GM19397 (cell line): ENCODE results near the gene IL37.

Experiments
- ATAC-seq: cut with Tn5 transposase; IDR thresholded peaks from one replicate; pipeline ENCODE4 v1.9.1; 2021; ENCODE audit warnings: mild to moderate bottlenecking, moderate library complexity; ENCODE audit not compliant: unreplicated experiment

Gene IL37

DNA sequence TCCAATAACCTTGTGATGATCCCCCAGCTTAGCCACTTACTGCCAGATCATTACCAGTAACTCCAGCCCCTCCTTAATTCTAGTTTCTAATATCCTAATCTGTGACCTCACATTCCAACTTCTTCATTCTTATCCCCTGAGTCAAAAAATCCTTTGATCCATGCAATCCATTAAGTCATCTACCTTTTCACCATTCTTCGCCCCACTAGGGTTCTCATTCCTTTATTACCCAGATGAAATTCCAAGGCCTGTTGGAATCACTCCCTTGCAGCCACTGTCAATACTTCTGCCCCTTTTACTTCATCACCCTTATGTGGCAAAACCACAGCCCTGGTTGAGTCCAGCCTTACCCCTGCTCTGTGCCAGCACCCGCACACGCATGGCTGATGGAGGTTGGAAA is 46.5 kb downstream of the IL37 start:
- no peak for ATAC-seq

DNA sequence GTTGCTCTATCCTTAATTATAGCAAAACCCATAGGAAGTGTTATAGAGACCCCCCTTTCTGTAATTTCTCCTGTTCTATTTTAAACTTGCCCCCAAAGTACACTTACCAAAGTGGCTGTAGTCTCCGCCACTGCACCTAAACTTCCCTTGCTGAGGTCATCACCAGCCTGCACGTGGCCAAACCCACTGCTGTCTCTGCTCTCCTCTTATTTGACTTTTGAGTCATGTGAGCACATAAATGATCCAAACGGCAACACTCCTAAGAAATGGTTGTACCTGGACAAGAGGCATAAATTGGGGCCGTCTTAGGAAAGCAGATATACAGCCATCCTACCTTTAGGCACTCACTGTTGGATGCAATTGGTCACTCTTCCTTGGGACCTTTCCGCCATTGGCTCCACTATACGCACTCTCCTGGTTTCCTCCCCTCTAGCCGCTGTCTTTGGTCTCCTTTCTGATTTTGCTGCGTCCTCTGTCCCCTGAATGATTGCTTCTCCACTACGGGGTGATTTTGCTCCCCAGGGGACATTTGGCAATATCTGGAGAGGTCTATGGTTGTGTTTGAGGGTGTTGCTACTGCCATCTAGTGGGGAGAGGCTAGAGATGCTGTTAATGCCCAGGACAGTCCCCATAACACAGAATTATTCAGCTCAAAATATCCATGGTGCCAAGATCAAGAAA is 47.6 kb downstream of the IL37 start:
- ATAC-seq: no peak

DNA sequence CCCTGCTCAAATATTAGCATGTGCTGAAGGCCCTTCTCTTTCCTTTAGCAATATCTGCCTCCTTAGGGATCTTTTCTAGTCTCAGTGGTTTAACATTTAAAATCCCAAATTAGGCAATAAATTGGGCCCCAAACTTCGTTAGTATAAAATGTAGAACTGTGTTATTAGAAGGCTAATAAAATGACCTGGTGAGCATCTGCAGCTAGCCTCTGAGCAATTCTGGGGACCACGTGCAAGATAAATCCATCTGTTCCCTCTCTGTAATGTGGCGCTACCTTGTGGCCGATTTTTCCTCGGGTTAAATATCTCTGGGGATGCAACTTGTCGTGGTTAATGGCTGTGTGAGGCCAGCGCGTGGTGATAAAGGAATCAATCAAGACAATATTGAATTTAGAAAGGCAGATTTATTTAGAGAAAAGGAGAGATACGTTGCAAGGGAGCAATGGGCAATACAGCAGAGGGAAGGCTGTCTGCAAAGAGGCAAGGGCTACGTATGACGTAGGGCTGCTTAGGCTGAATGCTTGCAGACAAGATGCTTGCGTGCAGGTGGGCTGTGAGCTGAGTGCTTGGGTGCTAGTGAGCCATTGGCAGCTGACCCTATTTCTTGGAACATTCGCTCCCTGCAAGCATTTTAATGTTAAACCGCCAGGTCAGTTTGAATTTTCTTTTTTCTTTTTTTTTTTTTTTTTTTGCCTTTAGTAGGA is 48.3 kb downstream of the IL37 start:
- ATAC-seq: no peak

DNA sequence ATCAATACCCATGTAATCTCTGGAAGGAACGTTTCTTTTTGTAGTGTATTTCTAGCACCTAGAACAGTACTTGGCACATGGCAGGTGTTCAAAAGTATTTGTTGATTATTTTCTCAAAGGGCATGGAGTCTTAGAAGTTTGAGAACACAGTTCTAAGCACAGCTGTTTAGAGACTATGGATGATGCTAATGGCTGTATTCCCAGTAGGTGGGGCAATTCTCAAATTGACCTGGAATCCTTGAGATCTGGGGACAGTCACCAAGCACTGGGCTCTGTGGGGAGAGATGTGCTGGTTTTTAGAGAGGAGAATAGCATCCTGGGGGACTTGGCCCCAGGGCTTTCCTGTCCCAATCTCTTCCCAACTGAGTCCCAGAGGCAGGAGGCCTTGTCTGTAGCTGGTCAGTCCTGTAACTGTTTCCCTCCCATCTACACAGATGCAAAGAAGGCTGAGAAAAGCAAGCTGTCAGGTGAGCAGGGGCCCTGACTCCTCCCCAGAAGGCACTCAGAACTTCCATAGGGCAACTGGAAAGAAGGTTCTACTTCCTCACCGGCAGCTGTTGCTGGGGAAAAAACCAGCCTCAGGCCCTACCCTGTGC is 49.4 kb downstream of the IL37 start:
- ATAC-seq: no peak

DNA sequence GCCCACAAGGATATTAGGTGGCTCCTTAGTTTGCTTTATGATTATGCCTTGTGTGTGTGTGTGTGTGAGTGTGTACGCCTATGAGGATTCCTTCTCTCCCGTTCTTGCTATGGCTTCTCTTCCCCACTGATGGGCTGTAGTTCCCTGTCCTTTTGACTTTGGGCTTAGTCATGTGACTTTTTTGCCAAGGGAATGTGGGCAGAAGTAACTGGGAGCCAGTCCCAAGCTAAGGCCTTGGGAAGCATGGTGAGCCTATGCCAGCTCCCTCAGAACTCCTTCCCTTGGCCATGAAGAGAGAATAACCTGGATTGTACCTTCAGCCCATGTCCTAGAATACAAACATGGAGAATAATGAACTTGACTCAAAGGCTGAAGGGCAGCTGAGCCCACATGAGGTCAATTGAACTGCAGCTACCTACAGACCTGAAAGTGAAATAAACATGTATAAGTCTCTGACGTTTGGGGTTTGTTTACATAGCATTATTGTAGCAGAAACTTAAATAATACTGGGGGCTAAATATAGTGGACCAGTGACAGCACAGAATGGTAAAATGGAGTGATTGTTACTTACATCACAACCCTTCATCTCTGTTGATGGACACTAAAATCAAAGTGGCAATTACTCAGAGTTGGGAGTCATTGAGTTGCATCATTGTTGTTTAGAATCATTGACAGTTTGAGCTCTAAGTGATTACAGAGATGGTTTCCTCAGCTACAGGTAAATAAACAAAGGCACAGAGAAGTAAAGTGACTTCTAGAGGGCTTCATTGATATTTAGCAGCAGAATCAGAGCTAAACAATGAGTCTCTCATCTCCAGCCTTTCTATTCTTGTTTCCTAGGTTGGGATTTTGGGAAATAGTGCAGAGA is 51.6 kb downstream of the IL37 start:
- no peak for ATAC-seq

DNA sequence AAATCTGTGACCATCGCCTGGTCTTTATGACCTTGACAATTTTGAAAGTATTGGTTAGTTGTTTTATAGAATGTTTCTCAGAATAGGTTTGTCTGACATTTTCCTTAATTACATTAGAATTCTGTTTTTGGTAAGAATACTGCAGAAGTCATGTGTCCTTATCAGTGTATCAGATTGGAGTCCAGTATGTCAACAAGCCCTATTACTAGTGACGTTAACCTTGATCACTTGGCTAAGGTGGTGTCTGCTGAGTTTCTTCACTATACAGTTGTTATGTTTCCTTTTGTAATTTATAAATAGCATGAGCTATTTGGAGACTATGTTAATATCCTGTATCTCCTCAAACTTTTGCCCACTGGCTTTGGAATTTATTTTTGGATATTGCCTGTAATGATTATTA is 56.1 kb downstream of the IL37 start:
- ATAC-seq: no peak
